ENCODE results near the gene KLHL12.

Gene KLHL12

GRCh38 chr1:202926581-202927491 is at the start of gene KLHL12:
Gene KLHL12, minus strand, starts transcription at chr1:202927234. Its CDS starts 2,072 bp downstream, at chr1:202925162.
- peak; percentile 98 for DNase-seq (ENCODE audit: low read depth)

GRCh38 chr1:202976633-202977032 is 49.6 kb upstream of the KLHL12 start:
- no peak for DNase-seq (ENCODE audit: low read depth)

- DNase-seq (ENCODE audit: low read depth), result no peak
Observed at GRCh38 chr1:202974856-202975255, 47.8 kb upstream of the KLHL12 start.

GRCh38 chr1:202972046-202972445 is 45.0 kb upstream of the KLHL12 start:
- DNase-seq (ENCODE audit: low read depth), result no peak

GRCh38 chr1:202968895-202969295 is 41.9 kb upstream of the KLHL12 start:
- peak; percentile 83 for DNase-seq (ENCODE audit: low read depth)

GRCh38 chr1:202968351-202968750 is 41.3 kb upstream of the KLHL12 start:
- no peak for DNase-seq (ENCODE audit: low read depth)

GRCh38 chr1:202967684-202968281 is 40.7 kb upstream of the KLHL12 start:
- DNase-seq (ENCODE audit: low read depth), result peak; percentile 25

GRCh38 chr1:202966006-202966898 is 39.2 kb upstream of the KLHL12 start:
- DNase-seq (ENCODE audit: low read depth), result no peak

- no peak for DNase-seq (ENCODE audit: low read depth)
Observed at GRCh38 chr1:202965422-202965821, 38.4 kb upstream of the KLHL12 start.

- peak; percentile 38 for DNase-seq (ENCODE audit: low read depth)
Observed at GRCh38 chr1:202964791-202965410, 37.9 kb upstream of the KLHL12 start.

GRCh38 chr1:202961220-202961880 is 34.3 kb upstream of the KLHL12 start:
- DNase-seq (ENCODE audit: low read depth), result no peak

GRCh38 chr1:202959276-202959620 is 32.2 kb upstream of the KLHL12 start:
- peak; percentile 77 for DNase-seq (ENCODE audit: low read depth)

- no peak for DNase-seq (ENCODE audit: low read depth)
Observed at GRCh38 chr1:202958544-202959275, 31.7 kb upstream of the KLHL12 start.

GRCh38 chr1:202957733-202958543 is 30.9 kb upstream of the KLHL12 start, which contains the start of gene ADIPOR1:
Gene ADIPOR1, minus strand, starts transcription at chr1:202958312. Its CDS starts 7,242 bp downstream, at chr1:202951070.
- DNase-seq (ENCODE audit: low read depth), result peak; percentile 90

- no peak for DNase-seq (ENCODE audit: low read depth)
Observed at GRCh38 chr1:202956969-202957368, 29.9 kb upstream of the KLHL12 start.

GRCh38 chr1:202954057-202954745 is 27.2 kb upstream of the KLHL12 start:
- no peak for DNase-seq (ENCODE audit: low read depth)

- DNase-seq (ENCODE audit: low read depth), result no peak
Observed at GRCh38 chr1:202953392-202953791, 26.4 kb upstream of the KLHL12 start.

GRCh38 chr1:202952818-202953217 is 25.8 kb upstream of the KLHL12 start:
- peak; percentile 78 for DNase-seq (ENCODE audit: low read depth)

GRCh38 chr1:202952099-202952498 is 25.1 kb upstream of the KLHL12 start:
- no peak for DNase-seq (ENCODE audit: low read depth)
